DND-41 (cell line): ENCODE measurements around the gene IBTK.

Experiments used
- EZH2 ChIP-seq: IDR thresholded peaks from 3 replicates; pipeline ENCODE4 v1.6.1; 2012; ENCODE audit warnings: borderline replicate concordance, low read depth, mild to moderate bottlenecking, moderate library complexity, low read length, inconsistent platforms; ENCODE audit not compliant: severe bottlenecking
- TF ChIP-seq, protein P1 (sequence below): IDR thresholded peaks from 2 replicates; pipeline ENCODE4 v1.5.1; 2012; ENCODE audit warnings: borderline replicate concordance, low read length, moderate library complexity, mild to moderate bottlenecking; ENCODE audit not compliant: poor library complexity, severe bottlenecking; ENCODE audit errors: extremely low read depth

DNA sequence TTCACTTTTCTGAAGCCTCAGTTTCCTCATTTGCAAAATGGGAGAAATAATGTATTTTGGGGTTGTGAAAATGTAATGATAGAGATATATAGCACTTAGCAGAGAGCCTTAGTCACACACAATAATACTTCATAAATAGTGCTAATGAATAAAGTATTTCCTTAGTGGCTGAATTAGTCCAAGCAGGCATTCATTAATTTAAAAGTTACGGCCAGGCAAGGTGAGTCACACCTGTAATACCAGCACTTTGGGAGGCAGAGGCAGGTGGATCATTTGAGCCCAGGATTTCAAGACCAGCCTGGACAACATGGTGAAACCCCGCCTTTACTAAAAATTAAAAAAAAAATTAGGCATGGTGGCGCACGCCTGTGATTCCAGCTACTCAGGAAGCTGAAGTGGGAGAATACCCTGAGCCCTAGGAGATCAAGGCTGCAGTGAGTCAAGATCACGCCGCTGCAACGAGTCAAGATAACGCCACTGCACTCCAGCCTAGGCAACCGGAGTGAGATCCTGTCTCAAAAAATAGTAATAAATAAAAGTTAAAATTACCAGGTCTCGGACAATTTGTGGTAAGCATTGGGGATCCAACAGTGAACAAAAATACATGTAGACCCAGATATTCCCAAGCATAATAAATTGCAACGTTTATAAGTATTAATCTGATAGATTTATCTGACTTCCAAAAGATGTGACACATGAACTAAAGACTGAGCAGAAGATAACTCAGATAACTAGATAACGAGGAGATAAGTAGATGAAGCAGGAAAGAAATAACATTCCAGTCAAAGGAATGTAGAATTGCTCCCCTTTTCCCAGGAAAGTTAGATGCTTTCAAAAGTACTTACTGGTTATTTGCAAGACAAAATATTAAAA lies 2.1 kb upstream of the IBTK start:
- TF ChIP-seq, protein P1, sequence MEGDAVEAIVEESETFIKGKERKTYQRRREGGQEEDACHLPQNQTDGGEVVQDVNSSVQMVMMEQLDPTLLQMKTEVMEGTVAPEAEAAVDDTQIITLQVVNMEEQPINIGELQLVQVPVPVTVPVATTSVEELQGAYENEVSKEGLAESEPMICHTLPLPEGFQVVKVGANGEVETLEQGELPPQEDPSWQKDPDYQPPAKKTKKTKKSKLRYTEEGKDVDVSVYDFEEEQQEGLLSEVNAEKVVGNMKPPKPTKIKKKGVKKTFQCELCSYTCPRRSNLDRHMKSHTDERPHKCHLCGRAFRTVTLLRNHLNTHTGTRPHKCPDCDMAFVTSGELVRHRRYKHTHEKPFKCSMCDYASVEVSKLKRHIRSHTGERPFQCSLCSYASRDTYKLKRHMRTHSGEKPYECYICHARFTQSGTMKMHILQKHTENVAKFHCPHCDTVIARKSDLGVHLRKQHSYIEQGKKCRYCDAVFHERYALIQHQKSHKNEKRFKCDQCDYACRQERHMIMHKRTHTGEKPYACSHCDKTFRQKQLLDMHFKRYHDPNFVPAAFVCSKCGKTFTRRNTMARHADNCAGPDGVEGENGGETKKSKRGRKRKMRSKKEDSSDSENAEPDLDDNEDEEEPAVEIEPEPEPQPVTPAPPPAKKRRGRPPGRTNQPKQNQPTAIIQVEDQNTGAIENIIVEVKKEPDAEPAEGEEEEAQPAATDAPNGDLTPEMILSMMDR: no peak
- TF ChIP-seq EZH2: no peak
